C4-2B (cell line): Measurements from ENCODE around the gene FUNDC2.

ENCODE experiments used
- CTCF ChIP-seq: fragments of 450-650 bp; conservative IDR thresholded peaks from 2 replicates; pipeline ENCODE4 v1.5.1; 2017; ENCODE audit warnings: mild to moderate bottlenecking
- ZFX ChIP-seq: fragments of 450-650 bp; IDR thresholded peaks from 2 replicates; pipeline ENCODE4 v1.6.1; 2017

- TF ChIP-seq CTCF (no peak), ZFX (no peak)
Observed at GRCh38 chrX:155000841-155001240, 25.8 kb upstream of the FUNDC2 start.
